HEK293 (cell line): Measurements from ENCODE around the gene MAGI1.

Source experiments
- CTCF ChIA-PET: fragments of 350-600 bp; formaldehyde crosslinking; extraction: SDS; loops from one replicate; lab custom pipeline; 2021; ENCODE audit warnings: antibody characterized with exemption; lab: Yijun Ruan, JAX
- POLR2A ChIA-PET: fragments of 300-600 bp; formaldehyde crosslinking; extraction: SDS; loops from one replicate; lab custom pipeline; 2020; ENCODE audit warnings: antibody characterized with exemption, inconsistent platforms; lab: Yijun Ruan, JAX
- H3K27ac ChIP-seq: fragments of 200-500 bp; sonication (Bioruptor generic); 2 replicates; pipeline ENCODE4 v1.5.1; 2014; ENCODE audit warnings: low read depth, low read length, control low read depth, inconsistent platforms; ENCODE audit errors: extremely low read depth
- H3K36me3 ChIP-seq, 2 experiments: fragments of 200-500 bp in 1 of 2; sonication (Bioruptor generic) in 1 of 2; 1 replicate in 1 of 2; 2 replicates in 1 of 2; pipeline ENCODE4 v1.5.1; 2014 to 2017; ENCODE audit warnings: inconsistent platforms in 2 of 2, low read length in 2 of 2; ENCODE audit not compliant: control insufficient read depth in 2 of 2, insufficient read depth in 1 of 2
- H3K4me1 ChIP-seq: fragments of 200-500 bp; sonication (Bioruptor generic); 2 replicates; pipeline ENCODE4 v1.5.1; 2014; ENCODE audit warnings: mild to moderate bottlenecking, low read length, inconsistent platforms; ENCODE audit not compliant: control insufficient read depth, insufficient read depth
- H3K4me3 ChIP-seq: 2 replicates; pipeline ENCODE4 v1.5.1; 2011; ENCODE audit warnings: low read depth, mild to moderate bottlenecking, control low read depth, low read length, moderate library complexity
- H3K9me3 ChIP-seq: fragments of 200-500 bp; sonication (Bioruptor generic); 2 replicates; pipeline ENCODE4 v1.5.1; 2014; ENCODE audit warnings: low read depth, low read length, inconsistent platforms; ENCODE audit not compliant: control insufficient read depth, insufficient read depth
- HIC1 ChIP-seq: fragments of 450-650 bp; formaldehyde crosslinking; IDR thresholded peaks from 2 replicates; pipeline ENCODE4 v1.5.1; 2016; ENCODE audit warnings: missing biosample characterization, missing genetic modification characterization
- SP3 ChIP-seq: fragments of 450-650 bp; formaldehyde crosslinking; IDR thresholded peaks from 2 replicates; pipeline ENCODE4 v1.5.1; 2016; ENCODE audit warnings: missing biosample characterization, missing genetic modification characterization
- SP7 ChIP-seq: fragments of 450-650 bp; formaldehyde crosslinking; IDR thresholded peaks from 2 replicates; pipeline ENCODE4 v1.5.1; 2016; ENCODE audit warnings: missing biosample characterization, missing genetic modification characterization
- ZBTB11 ChIP-seq: fragments of 450-650 bp; formaldehyde crosslinking; conservative IDR thresholded peaks from 2 replicates; pipeline ENCODE4 v1.5.1; 2016; ENCODE audit warnings: low read depth, missing biosample characterization, missing genetic modification characterization
- ZBTB20 ChIP-seq: fragments of 450-650 bp; formaldehyde crosslinking; IDR thresholded peaks from 2 replicates; pipeline ENCODE4 v1.5.1; 2016; ENCODE audit warnings: missing biosample characterization, missing genetic modification characterization
- ZNF114 ChIP-seq: fragments of 450-650 bp; formaldehyde crosslinking; IDR thresholded peaks from 2 replicates; pipeline ENCODE4 v1.5.0; 2017; ENCODE audit warnings: missing biosample characterization, missing genetic modification characterization
- ZNF26 ChIP-seq: fragments of 450-650 bp; formaldehyde crosslinking; IDR thresholded peaks from 2 replicates; pipeline ENCODE4 v1.5.1; 2016; ENCODE audit warnings: missing biosample characterization, missing genetic modification characterization
- ZNF311 ChIP-seq: fragments of 450-650 bp; formaldehyde crosslinking; IDR thresholded peaks from 2 replicates; pipeline ENCODE4 v1.5.1; 2017; ENCODE audit warnings: missing biosample characterization, missing genetic modification characterization, borderline replicate concordance
- ZNF341 ChIP-seq: fragments of 450-650 bp; formaldehyde crosslinking; IDR thresholded peaks from 2 replicates; pipeline ENCODE4; 2016; ENCODE audit warnings: low read depth, missing biosample characterization, missing genetic modification characterization
- ZNF488 ChIP-seq: fragments of 450-650 bp; formaldehyde crosslinking; IDR thresholded peaks from 2 replicates; pipeline ENCODE4 v1.5.1; 2016; ENCODE audit warnings: missing biosample characterization, missing genetic modification characterization
- ZNF558 ChIP-seq: fragments of 450-650 bp; formaldehyde crosslinking; IDR thresholded peaks from 2 replicates; pipeline ENCODE4 v1.5.1; 2016; ENCODE audit warnings: missing biosample characterization, missing genetic modification characterization
- ZNF561 ChIP-seq: fragments of 450-650 bp; IDR thresholded peaks from 2 replicates; pipeline ENCODE4 v1.5.1; 2018; ENCODE audit warnings: missing biosample characterization, missing genetic modification characterization, borderline replicate concordance
- ZNF600 ChIP-seq: fragments of 450-650 bp; formaldehyde crosslinking; IDR thresholded peaks from 2 replicates; pipeline ENCODE4 v1.5.1; 2016; ENCODE audit warnings: missing biosample characterization, missing genetic modification characterization
- ZNF645 ChIP-seq: fragments of 450-650 bp; formaldehyde crosslinking; IDR thresholded peaks from 2 replicates; pipeline ENCODE4; 2016; ENCODE audit warnings: missing biosample characterization, missing genetic modification characterization
- ZNF658 ChIP-seq: fragments of 450-650 bp; formaldehyde crosslinking; IDR thresholded peaks from 2 replicates; pipeline ENCODE4; 2016; ENCODE audit warnings: missing biosample characterization, missing genetic modification characterization
- ZNF692 ChIP-seq: fragments of 450-650 bp; formaldehyde crosslinking; IDR thresholded peaks from 2 replicates; pipeline ENCODE4 v1.5.1; 2016; ENCODE audit warnings: missing biosample characterization, missing genetic modification characterization
- ZNF776 ChIP-seq: fragments of 450-650 bp; formaldehyde crosslinking; IDR thresholded peaks from 2 replicates; pipeline ENCODE4 v1.5.0; 2017; ENCODE audit warnings: missing biosample characterization, missing genetic modification characterization, borderline replicate concordance
- ZSCAN4 ChIP-seq: fragments of 450-650 bp; formaldehyde crosslinking; IDR thresholded peaks from 2 replicates; pipeline ENCODE4 v1.5.1; 2017; ENCODE audit warnings: missing biosample characterization, missing genetic modification characterization

MAGI1 gene

GRCh38 chr3:65318231-65318630 is 720.5 kb downstream of the MAGI1 start:
- POLR2A ChIA-PET = no interaction called here
- Histone ChIP-seq H3K27ac (no peak overlapping the region), H3K4me3 (no peak overlapping the region), H3K9me3 (no peaks in the 10 kb centered on the region), H3K4me1 (no peaks in the 10 kb centered on the region), H3K36me3 (no peaks in the 10 kb centered on the region)
- CTCF ChIA-PET = no interaction called here
- TF ChIP-seq ZNF488 (tag by site-specific recombination) (no peak), ZNF341 (tag by site-specific recombination) (no peak), ZBTB20 (tag by site-specific recombination) (no peak), ZSCAN4 (tag by site-specific recombination) (no peak), ZNF26 (tag by site-specific recombination) (no peak), ZNF600 (tag by site-specific recombination) (no peak), ZNF561 (no peak), ZNF558 (tag by site-specific recombination) (no peak), ZBTB11 (tag by site-specific recombination) (no peak), ZNF114 (no peak), ZNF658 (tag by site-specific recombination) (no peak), ZNF776 (no peak), SP7 (no peak), ZNF311 (tag by site-specific recombination) (no peak), HIC1 (tag by site-specific recombination) (no peak), SP3 (no peak), ZNF645 (no peak), ZNF692 (tag by site-specific recombination) (no peak)
